ENCODE measurements around the gene TEX36.
"Not testable (repeated sequence)": the region's sequence is repeated elsewhere in the genome, so short reads cannot be mapped to it uniquely, and the experiment has no call there.

Gene TEX36

DNA sequence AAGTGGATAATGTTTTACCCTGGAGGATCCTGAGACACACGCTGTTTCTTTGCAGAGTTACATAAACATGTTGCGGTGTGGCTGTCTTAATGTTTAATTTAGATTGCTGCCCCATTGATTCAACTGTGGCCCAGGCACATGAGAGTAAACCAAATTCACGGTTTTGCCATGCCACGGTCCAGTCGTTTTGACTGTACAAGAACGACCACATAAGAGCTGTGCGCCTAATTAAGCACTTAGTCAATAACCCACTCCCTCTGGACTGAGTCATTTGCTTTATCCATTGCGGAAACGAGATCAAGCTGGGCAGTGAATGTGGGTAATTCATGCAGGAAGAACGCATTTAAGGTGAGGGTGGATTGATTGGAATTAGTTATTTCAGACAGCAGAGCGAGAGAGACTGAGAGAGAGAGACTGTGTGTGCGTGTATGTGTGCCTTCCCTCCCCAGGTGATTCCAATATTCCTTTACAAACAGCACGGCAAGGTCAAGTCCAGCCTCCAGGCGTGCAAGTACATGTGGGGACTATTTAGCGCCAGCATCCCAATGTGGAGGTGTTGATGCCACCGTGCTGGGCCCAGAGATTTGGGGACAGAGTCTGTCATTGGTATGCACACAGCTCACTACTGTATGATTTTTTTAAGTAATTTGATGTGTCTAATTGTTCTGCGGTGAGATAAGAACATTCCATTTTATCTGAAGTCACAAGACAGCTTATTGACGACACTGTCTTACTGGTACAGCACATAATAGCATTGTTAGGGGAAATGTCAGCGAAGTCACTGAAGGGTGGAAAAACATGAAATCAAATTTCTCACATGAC lies 8.4 kb upstream of the TEX36 start:
- no peak for DNase-seq

DNA sequence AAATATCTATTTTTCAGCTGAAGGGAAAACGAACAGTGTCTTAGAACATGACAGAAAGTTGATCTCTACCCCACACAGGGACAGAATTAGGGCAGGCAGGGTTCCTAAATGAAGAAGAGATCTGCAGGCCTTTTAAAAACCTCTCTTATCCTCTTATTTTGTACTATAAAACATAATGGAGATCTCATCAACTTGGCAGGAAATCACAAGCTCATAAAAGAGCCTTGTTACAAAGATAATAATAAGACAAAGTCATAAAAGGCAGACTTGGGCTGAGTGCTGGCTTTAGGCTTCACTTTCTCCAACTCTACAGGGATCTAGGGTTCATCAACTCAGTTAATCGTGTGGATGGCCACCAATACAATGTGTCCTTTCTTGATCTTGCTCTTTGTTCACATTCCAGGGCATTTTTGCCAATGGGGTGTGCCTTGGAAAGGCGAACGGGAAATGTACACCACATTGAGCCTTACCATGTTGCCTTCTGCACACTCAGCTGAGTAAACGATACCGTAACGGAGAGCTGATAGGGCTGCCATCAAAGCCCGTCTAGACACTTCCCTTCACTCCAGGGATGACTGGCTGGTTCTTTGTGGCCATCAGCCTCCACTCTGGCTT lies 7.1 kb upstream of the TEX36 start:
- no peak for DNase-seq

DNA sequence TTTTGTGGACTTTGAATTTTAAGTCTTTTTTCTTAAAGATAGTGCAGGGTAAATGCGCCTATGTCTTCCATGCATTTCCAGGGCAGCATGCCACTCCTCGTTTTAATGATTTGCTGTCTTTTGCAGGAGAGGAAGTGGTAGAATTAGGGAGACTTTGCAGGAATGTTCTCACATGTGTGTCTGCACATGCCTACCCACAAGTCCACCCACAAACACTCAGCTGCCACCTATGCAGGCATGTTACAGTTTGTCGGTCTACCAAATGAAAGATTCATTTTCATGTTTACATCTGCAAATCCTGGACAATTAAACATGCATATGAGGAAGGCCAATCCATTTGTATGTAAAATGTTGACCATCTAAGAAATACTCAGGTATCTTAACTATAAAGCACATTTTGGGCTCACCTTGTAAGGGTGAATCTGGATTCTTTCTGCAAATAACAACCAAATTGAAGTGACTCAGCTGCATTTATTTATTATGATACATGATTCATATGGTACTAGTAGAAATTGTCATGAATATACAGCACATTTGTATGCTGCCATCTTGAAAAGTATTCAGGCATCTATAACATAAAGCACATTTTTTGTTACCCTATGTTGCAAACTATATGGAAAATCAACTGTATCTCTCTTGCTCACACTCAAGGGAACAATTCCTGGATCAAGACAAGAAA lies 4.7 kb upstream of the TEX36 start:
- no peak for DNase-seq

DNA sequence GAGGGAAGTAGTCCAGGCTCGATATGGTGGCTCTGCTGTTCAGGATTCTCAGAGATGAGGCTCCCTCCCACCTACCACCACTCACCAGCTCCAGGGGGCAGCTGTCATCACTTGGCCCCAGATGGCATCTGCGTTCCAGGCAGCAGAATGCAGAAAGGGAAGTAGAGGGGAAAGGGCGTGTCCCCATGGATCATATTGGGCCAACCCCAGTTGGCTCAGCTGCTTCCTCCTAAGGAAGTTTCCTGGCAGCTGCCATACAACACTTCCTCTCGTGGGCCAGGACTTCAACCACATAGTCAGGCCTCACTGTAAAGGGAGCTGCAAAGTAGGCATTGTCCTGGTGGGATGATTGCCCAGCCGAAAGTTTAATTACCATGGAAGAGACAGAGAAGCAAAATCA lies 1.6 kb upstream of the TEX36 start:
- no peak for DNase-seq

DNA sequence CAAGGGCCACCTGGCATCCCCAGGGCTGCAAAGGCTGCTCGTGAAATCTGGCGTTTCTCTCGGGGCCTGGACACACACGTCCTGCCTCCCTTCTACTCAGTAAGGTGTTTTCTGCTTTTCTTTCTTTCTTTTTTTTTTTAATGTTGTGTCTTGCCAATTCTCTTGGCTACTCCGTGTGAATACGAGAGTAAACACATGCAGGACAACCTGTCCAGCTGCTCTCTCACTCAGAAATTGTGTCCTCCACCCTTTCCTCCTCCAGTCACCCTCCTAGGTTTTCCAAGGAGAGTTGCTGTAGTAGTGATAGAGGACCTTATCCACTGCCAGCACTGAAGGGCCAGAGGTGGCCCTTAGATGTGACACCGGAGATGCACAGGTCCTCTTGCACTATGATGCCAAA lies 858 bp upstream of the TEX36 start:
- DNase-seq: no peak

DNA sequence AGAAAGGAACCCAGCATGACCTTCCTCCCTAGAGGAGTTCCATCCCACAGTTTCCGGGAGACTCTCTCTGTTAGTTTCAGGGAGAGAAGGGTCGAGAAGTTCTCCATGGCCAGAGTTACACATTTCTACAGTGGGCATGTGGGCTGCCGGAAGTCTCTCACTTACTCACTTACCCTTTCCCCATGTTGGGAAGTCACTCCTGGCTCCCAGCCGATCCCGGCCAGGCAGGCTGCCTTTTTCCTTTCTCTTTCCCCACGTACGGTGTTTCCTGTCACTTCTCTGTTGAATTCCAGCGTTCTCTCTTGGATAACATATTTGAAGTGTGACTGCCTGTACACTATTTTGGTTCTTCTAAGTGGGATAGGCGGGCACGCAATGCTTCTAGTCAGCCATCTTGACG lies 3.5 kb downstream of the TEX36 start:
- no peak for DNase-seq

DNA sequence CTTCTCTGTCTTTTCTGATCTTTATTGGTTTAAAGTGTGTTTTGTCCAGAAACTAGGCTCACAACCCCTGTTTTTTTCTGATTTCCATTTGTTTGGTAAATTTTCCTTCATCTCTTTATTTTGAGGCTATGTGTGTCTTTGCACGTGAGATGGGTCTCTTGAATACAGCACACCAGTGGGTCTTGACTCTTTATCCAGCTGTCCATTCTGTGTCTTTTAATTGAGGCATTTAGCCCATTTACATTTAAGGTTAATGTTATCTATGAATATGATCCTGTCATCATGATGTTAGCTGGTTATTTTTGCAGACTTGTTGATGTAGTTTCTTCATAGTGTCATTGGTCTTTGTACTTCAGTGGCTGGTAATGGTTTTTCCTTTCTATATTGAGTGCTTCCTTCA lies 10.1 kb downstream of the TEX36 start:
- DNase-seq: no peak

DNA sequence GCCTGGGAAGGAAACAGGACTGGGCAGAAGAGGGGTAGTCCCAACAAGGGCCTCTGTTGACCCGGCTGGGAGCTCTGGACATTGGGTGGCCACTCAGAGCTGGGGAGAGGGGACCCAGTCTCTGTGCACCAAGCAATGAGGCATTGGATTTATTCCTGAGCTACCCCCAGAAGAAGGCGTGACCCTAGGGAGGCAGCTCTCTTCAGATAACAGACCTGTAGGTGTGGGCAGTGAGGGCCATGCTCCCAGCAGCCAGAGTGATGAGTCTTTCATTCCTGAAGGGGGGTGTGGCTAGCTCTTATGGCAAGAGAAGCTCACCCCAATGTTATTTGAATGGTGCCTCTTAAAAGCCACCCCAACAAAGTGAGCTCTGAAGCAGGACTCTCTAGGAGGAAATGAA lies 20.4 kb downstream of the TEX36 start:
- no peak for DNase-seq

DNA sequence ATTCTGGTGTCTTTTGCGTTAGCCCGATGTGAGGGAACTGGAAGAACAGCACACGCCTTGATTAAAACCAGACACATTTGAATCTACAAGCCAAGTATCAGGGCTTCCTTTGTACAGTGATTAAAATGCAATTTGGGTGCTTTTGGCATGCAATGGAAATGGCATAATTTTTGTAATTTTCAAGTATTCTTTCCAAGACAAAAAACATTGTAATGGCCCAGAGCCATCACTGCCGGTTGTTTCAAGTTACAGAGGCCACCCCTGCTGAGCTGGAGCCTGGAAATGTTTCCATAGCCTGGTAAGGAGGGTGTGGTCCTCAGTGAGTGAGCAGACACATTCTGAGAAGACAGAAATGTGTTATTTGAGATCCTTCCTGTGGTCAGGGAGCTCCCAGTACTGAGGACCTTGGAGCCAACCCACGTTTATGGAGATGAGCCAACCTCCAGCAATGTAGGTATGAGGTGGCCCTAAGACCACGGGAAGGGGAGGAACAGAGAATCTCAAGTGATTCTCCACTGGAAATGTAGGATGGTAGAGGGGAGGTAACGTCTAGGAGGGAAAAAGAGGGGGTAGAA lies 20.9 kb downstream of the TEX36 start:
- DNase-seq: no peak

DNA sequence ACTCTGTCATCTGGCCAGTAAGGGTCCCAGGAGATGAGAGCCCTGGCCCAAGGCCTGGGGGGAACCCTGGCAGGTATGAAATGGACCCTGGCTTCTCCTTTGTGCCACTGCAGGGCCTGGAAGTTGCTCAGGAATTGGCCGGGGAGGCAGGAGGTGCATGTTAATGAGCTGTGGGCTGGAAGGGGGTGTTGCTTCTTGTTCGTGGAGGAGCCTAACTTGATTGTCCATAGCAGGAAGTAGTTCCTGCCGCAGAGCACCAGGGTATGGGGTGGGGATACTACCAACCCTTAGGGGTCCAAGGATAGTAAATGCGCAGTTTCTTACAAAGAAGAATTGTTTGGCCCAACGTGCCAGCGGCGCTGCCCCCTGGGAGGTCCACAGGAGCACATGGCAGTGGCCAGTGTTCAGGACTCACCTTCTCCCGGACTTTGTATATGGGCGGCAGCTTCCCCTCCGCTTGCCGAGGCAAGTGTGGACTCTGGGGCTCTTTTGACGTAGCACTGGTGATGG lies 21.5 kb downstream of the TEX36 start:
- DNase-seq: no peak

DNA sequence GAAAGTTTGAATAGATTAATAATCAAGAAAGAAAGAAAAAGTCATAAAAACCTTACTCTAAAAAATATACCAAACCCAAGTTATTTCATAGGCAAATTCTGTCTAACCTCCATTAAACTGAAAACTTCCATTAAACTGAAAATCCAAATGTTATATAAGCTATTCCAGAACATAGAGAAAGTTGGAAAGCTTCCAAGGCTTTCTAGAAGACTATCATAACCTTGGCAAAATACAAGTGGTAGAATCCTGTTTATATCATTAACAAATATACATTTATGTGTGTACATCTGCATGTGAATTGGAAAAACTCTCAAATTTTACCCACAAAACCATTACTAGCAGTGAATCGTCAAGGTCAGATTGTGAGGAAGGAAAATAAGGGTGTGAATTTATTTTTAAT lies 23.9 kb downstream of the TEX36 start:
- DNase-seq: no peak

DNA sequence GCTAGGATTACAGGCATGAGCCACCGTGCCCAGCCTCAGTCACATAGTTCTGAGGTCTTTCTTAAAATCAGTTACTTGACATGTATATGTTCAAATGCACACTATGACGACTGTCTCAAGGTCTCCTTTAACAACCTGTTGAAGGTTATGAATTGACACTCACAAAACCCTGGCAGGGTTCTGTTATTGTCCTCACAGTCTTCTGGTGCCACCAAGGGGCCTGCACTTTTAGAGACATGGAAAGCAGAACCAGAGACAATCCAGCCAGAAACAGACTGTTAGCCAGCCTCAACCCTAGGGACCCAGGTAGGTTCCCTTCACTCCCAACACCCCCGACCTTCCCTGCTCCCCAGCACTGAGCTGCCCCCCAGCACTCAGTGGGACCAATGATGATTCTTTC lies 26.4 kb downstream of the TEX36 start:
- DNase-seq: no peak

DNA sequence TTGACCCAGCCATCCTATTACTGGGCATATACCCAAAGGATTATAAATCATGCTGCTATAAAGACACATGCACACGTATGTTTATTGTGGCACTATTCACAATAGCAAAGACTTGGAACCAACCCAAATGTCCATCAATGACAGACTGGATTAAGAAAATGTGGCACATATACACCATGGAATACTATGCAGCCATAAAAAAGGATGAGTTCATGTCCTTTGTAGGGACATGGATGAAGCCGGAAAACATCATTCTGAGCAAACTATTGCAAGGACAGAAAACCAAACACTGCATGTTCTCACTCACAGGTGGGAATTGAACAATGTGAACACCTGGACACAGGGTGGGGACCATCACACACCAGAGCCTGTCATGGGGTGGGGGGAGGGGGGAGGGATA lies 29.9 kb downstream of the TEX36 start:
- DNase-seq: not testable (repeated sequence)

DNA sequence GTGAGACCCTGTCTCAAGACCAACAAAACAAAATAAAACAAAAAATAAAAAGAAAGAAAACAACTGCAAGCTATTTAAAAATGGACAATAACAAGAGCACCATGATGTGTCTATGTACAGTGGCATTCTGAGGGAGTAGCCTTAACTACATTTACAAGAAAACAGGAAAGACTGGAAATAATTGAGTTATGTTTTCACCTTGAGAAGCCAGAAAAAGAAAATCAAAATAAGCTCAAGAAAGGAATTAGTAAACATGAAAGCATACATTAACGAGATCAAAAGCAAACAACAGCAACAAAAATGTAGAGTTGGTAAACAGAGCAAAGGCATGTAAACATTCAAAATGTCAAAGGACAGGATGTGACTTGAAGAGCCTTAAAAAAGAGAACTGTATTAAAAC lies 36.7 kb downstream of the TEX36 start:
- no peak for DNase-seq

DNA sequence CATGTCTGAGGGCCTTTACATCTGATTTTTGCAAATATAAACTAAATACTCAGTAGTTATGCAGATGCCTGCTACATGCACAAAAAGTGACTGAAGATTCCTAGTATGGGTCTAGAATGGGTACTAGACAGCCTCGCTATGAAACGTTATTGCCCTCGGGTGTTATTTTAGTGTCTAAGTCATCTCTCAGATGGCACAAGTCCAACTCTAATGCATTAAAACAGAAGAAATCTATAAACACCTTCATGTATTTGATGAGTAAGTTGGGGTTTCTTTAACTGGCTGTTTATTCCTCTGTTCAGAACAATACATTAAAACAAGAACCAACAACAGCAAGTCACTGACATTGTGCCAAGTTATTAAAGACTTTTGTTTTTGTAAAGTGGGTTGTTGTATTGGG lies 41.6 kb downstream of the TEX36 start:
- DNase-seq: no peak

DNA sequence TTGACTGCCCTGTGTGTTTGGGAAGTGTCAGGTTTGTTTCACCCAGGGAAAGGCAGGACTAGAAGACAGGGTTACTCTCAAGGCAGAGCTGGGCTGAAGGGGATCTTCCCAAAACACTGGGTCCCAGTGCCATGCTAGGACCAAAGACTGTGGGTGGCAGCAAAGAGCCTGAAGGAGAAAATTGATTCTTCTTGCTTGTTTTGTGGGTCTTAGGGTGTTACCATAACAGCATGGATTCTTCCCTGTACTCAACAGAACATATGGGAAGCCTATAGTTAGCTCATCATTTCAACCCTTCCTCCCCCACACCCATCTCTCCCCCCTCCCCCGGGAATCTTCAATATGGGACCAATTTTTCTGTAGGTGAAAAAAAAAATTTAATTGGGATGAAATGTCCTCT lies 42.3 kb downstream of the TEX36 start:
- no peak for DNase-seq

DNA sequence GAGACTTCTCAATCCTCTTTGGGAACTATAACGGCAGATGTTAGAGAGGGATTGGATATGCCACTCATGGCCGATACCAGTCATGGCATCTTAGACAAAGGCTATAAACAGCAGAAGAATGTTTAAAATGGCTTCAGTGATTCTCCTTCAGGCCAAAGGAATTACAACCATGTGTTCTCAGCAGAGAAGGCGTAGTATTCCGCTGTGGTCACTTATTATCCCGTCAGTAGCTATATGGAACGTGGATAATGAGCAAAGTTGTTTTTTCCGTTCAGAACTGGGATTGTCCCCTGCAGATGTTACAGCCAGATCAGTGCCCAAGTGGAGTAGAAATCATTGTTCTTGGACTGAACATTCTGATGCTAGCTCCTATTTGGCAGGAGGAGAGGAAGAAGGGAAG lies 43.1 kb downstream of the TEX36 start:
- DNase-seq: no peak

DNA sequence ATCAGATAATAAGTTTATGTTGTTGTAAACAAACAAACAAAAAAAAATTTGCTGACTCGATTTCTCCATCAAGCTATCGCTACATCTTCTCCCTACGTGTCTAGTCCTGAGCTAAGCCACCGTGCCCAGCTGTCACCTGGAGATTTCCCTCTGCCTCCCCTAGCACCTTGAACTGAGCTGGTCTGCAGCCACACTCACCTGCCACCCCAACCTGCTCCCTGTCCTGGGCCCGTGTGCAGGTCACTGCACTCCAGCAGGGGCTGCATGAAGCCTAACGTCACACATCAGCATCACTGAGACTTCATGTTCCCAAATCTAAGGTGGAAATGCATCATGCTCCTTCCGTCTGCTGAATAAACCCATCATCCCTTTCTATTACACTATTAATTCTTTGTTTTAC lies 44.4 kb downstream of the TEX36 start:
- no peak for DNase-seq

DNA sequence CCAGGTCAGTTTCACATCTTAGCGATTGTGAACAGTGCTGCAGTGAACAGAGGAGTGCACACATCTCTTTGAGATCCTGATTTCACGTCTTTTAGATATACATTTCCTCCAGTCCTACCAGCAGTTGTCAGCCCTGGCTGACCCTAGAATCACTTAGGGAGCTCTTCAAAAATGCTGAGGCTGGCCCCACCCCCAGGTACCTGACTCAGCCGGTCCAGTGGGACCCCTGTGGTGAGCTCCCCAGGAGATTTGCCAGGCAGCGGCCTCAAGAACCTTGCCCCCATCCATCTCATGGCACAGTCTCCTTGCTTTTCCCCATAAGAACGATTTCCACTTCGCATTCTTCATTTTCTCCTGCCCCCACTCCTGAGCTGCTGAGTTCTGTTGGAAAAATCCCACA lies 45.5 kb downstream of the TEX36 start:
- DNase-seq: no peak

DNA sequence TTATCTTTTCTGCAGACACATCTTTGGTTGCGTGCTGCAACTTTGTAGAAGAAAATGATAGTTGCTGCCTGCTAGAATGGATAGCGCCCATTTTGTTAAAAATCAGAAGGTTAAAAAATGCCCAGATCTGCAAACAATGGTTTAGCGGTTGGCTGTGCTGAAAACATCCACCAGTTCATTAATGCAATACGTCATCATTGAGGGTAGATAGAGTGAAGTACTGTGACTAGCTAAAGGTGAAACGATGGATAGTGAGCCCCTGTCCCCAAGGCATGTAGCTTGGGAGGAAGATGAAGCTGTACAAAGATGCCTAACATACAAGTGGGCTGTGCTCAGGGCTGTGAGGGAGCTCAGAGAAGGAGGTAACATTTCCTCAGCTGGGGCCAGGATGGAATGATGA lies 48.4 kb downstream of the TEX36 start:
- no peak for DNase-seq

DNA sequence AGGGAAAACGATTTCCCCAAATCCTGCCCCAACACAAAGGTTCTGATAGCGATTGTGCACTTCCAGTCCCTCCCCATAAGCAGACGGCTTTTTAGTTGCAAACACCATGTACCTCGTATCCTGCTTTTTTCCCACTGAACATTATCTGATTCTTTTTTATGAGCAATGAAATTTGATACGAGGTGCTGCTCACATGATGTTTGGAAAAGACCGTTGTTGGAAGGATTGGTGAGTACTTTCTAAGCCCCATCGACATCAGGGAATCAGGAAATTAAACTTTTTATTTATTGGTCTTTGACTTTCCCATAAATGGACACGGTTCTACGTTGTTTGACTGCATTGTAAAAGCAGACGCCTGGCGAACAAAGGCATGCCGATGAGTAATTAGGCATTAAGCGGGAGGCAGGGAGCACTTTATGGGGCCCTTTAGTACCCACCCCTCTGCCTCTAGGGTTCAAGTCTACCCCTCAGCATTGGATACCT lies 49.4 kb downstream of the TEX36 start:
- no peak for DNase-seq

DNA sequence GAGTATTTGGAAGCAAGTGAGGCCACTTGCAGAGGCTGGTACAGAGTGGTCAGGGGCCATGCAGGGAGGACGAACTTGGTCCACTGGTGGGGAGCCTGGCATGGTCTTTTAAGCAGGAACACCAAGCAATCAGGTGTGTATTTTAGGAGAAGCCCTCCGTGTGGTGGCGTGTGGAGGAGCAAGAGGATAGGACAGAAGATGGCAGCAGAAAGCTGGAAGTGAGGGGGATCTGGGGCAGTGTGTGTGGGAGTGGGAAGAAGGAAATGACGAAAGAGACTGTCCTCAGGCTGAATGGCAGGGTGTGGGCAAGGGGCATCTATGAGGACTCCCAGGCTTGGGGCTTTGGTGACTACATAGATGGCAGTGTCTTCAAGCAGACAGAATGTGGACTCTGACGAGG lies 51.2 kb downstream of the TEX36 start:
- DNase-seq: no peak

DNA sequence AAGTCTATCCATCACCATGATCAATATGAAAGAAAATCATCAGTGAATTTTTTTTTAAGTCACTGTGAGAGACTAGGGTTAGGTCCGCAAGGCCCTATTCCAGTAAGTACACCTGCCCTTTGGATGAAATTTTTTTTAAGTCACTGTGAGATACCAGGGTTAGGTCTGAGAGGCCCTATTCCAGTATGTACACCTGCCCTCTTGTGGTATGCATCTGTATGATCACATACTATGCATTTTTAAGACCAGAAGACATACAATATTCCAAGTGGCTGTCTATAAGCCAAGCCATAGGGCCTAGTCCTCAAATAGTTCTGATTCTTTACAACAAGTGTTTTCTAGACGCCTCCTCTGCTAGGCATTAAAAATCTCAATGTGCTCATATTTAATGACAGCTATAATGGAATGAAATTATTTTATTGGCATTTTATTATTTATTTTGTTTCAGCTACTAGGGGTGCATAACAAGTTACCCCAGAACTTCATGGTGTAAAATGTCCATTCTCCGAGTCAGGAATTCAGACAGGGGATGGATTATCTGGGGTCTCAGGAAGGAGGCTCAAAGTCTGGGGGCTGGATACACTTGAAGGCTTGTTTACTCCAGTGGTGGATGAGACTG lies 53.1 kb downstream of the TEX36 start:
- no peak for DNase-seq
